GM21381 (cell line): ENCODE data around the gene MAD2L1BP.
A peak's percentile ranks its signal among the peaks of the same experiment; 100 is the strongest.
"Not testable (repeated sequence)": the region's sequence is repeated elsewhere in the genome, so short reads cannot be mapped to it uniquely, and the experiment has no call there.

Experiments used
- ATAC-seq: cut with Tn5 transposase; IDR thresholded peaks from one replicate; pipeline ENCODE4 v1.9.1; 2021; ENCODE audit warnings: mild to moderate bottlenecking, moderate library complexity; ENCODE audit not compliant: unreplicated experiment

The MAD2L1BP gene, protein sequence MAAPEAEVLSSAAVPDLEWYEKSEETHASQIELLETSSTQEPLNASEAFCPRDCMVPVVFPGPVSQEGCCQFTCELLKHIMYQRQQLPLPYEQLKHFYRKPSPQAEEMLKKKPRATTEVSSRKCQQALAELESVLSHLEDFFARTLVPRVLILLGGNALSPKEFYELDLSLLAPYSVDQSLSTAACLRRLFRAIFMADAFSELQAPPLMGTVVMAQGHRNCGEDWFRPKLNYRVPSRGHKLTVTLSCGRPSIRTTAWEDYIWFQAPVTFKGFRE

DNA sequence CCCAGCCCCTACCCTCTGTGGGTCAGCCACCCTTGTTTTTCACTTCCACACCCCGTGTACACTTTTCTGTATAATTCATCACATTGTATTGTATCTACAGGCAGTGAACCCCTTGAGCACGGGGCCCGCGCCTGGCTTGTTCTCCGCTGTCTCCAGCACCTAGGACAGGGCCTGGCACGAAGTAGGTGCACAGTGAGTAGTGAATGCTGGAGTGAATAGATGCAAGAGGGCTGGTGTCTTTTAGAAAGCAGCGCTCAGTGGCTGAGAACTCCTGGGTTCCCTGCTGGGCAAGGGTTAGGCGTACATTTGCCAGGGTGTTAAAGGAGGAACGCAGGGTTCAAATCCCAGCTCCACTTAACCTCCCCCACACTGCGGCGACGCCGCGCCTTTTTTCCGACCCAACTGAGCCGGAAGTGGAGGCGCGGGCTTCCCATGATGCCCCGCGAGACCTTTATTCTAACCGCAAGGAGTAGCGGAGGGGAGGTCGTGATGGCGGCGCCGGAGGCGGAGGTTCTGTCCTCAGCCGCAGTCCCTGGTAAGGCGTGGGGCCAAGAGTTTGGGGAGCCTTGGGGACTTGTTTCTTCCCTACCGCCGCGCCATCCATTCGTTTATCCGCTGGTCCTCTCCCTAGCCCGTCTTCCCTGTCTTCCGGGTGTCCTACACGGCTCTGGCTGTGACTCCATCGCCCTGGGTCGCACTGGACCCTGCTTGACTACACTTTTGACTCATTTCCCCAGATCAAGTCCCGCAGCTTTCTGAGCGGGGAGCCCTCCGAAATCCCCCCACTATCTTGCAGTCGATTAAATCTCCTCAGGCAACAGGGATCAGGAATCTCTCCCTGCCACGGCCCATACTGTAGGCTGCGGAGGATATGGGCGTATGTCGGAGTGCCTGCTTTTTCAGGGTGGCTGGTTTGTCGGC is at the start of gene MAD2L1BP:
Gene MAD2L1BP (plus strand): TSS at position 454 of the 921 bp plus-strand sequence. CDS start 36 bp downstream, at position 490.
- peak; percentile 70 for ATAC-seq

DNA sequence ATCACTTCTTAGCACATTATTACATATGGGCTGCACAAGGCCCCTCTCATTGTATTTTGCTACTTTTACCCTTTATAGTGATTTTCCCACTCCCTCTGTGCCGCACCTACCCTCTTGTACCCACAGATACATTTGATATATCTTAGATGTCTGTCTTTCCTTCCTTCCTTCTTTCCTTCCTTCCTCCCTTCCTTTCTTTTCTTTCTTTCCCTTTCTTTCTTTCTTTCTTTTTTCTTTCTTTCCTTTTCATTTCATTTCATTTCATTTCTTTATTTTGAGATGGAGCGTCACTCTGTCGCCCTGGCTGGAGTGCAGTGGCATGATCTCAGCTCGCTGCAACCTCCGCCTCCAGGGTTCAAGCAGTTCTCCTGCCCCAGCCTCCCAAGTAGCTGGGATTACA is 47.4 kb upstream of the MAD2L1BP start:
- no peak for ATAC-seq

DNA sequence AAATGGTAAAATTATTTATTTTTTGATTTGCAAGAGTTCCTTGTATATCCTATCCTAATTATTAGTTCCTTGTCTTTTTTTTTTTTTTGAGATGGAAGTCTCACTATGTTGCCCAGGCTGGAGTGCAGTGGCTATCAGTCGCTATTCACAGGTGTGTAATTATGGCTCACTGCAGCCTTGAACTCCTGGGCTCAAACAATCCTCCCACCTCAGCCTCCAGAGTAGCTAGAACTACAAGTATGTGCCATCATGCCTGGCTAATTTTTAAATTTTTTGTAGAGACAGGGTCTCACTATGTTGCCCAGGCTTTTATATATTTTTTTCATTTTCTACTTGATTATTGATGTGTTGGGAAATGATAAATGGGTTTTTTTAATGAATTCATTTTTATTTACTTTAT is 46.1 kb upstream of the MAD2L1BP start:
- not testable (repeated sequence) for ATAC-seq

DNA sequence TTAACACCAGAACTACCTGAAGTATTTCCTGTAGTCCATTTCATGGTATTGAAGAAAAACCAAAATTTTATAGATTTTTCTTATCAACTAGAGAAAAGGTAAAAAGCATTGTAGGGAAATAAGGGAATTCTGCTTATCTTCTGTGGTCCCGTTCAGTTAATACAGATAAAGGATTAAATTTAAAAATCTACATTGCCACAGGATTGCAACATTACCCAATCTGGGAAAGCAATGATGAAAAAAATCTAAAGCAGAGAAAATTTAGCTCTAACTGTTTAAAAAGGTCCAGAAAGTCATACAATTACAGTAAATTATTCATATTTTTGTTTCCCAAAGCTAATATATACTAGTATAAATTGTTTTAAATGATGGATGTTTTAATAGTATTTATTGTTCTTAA is 41.7 kb upstream of the MAD2L1BP start:
- no peak for ATAC-seq

DNA sequence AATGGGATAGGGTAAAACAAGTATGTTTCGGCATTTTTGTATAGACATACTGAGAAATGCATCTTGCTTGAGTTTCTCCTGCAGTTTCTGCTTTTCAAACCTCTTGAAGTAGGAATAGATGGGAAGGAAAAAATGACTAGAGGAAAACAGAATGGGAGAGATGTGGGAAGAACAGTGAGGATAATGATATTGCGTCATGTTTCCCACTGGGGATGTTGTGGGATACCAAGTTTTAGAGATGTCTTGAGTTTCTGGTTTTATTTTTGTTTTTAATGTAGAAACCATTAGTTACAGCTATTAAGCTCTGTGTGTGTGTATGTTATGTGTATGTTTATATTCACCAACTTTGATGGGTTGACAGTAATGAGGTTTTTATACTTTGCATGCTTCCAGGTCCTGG is 35.0 kb upstream of the MAD2L1BP start:
- no peak for ATAC-seq

DNA sequence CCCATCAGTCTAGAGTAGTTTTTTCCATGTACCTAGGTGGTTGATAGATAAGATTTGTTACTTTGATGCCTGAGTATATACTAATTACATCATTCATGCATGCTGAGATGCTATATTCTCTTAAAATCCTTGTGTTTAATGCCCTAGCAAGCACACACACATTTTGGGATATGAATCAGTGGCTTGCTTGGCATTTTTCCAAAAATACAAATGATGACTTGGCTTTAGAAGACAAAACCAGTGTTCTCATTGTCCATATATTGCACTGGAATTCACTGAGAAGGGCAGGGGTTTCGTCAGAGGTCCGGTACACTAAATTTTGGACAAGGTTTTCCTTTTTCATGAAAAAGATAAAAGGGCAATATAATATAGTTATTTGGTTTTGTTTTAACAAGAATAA is 31.5 kb upstream of the MAD2L1BP start:
- no peak for ATAC-seq

DNA sequence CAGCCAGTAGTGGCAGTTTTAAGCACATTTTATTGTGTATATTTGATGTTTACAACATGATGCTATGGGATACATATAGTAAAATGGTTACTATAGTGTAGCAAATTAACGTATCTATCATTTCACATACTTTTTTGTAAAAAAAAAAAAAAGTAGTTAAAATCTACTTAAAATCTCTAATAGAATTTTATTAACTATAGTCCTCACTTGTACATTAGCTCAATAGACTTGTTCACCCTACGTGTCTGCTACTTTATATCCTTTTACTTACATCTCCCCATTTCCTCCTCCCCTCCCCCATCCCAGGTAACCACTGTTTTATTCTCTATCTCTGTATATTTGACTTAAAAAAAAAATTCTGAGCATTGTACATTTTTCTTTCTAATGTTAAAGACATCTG is 29.6 kb upstream of the MAD2L1BP start:
- no peak for ATAC-seq

DNA sequence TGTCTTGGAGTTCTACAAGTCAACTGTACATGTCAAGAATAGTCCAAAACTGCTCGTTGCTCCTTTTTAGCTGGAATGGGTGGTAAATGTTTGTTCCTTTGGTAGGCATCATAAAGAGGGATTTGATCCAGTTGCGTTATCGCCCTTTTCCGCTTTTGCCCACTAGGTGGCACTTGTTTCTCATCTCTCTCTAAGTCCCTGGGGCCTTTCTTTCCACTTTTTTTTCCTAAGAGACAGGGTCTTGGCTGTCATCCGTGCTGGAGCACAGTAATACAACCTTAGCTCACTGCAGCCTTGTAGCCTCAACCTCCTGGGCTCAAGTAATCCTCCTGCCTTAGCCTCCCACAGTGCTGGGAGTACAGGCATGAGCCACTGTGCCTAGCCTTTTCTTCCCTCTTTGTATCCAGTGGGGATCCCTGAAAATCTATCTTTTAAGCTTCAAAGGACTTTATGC is 27.3 kb upstream of the MAD2L1BP start:
- no peak for ATAC-seq

DNA sequence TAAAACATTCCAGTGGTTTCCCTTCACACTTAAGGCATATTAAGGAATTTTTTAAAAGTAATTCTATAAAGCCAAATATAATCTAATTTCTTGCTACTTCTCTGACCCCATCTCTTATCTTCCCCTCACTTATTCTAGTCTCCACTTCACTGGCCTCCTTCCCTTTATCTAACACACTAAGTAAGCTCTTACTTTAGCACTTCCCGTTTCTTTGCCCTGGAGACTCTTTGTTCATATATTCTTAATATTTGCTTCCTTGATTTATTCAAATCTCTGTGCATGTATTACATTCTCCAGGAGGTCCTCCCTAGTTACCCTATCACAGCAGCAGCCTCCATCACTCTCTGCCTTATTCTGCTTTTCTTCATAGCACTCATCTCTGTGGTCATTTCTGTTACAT is 26.8 kb upstream of the MAD2L1BP start:
- ATAC-seq: no peak

DNA sequence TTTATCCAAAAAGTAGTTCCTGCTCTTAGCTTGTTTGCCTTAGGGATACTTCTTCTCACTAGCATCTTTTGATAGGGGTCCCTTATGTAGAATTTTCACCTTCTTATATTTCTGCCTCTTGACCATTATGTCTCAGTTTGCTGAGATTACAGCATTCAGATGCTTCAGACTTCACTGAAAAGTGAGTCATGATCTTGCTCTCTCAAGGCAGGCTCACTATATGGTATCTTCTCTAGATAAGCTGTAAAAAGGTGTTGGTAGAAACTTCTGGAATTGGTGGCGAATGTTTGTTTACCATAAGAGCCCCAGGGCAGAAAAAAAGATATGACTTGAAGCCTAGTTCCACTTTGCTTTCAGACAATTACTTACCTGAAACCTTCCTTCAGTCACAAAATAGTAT is 26.2 kb upstream of the MAD2L1BP start:
- no peak for ATAC-seq

DNA sequence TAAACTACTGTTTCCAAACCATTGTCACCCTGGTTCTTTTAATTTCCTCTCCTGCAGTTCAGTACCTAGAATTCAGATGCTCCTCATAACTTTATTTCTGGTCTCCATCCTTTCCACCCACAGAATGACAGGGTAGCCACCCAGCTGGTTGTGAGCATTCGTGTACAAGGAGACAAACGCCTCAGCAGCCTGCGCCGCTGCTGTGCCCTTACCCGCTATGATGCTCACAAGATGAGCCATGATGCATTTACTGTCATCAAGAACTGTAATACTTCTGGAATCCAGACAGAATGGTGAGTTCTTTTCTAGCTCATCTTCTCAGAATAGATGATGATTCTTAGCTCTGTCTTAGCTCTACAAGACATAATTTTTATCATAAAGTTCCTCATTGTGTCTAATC is 25.2 kb upstream of the MAD2L1BP start:
- no peak for ATAC-seq

DNA sequence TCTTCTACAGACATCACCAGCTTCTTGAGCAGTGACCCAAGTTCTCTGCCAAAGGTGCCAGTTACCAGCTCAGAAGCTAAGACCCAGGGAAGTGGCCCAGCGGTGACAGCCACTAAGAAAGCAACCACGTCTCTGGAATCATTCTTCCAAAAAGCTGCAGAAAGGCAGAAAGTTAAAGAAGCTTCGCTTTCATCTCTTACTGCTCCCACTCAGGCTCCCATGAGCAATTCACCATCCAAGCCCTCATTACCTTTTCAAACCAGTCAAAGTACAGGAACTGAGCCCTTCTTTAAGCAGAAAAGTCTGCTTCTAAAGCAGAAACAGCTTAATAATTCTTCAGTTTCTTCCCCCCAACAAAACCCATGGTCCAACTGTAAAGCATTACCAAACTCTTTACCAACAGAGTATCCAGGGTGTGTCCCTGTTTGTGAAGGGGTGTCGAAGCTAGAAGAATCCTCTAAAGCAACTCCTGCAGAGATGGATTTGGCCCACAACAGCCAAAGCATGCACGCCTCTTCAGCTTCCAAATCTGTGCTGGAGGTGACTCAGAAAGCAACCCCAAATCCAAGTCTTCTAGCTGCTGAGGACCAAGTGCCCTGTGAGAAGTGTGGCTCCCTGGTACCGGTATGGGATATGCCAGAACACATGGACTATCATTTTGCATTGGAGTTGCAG is 21.8 kb upstream of the MAD2L1BP start:
- no peak for ATAC-seq

DNA sequence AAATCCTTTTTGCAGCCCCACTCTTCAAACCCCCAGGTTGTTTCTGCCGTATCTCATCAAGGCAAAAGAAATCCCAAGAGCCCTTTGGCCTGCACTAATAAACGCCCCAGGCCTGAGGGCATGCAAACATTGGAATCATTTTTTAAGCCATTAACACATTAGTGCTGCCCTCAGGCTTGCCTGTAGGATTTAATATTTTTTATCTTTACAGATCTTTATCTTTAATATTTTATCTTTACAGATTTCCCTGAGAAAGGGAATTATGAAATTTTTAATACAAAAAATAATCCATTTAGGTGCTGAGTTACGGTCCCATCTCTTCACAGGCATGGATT is 21.3 kb upstream of the MAD2L1BP start:
- no peak for ATAC-seq

DNA sequence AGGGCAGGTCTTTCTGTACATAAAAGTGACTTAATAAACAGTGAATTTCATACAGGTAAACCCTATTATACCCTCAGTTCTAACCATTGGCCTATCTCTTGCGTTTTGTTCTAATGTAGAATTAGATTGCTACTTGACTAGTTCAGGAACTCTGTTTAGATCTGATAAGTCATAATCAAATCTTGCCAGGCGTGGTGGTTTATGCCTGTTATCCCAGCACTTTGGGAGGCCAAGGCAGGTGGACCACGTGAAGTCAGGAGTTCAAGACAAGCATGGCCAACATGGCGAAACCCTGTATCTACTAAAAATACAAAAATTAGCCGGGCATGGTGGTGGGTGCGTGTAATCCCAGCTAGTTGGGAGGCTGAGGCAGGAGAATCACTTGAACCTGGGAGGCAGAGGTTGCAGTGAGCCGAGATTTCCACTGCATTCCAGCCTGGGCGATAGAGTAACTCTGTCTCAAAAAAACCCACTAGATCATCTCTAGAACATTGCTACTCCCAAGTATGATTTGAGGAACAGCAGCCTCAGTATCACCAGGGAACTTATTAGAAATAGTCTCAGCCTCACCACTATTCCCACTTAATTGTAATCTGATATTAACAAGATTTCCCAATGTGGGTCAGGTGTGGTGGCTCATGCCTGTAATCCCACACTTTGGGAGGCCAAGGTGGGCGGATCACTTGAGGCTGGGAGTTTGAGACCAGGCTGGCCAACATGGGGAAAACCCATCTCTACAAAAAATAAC is 18.7 kb upstream of the MAD2L1BP start:
- no peak for ATAC-seq

DNA sequence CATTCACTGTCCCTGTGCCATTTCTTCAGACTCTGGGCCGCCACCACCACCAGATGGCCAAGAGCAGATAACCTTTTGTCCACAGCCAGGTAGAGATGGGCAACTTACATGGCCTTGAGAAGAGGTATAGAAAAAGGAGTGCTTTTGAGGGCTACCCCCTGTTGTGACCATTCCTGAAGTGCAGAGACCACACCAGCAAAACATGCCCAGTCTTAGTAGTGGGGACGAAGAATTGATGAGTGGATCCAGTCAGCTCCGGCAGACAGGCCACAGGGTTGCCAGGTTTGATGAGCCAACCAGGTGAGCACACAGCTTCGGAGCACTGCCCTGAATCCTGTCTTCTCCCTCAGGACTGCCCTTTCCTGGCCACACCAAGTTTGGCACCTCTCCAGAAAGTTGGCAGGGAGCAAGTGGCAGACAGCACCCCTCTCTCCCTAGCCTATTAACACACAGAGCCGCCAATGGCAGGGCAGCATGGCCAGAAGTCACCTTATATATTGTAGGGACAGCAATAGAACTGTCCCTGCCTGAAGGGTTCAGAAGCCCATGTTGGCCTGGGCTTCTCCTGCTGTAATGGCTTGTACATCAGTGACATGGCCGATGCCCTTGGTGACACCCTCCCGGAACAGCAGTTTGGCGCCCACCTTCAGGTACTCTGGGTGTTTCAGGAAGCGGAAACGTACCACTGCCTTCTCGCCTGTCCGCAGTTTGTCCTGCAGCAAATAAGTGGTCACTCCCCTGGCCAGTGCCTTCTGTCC is 14.4 kb upstream of the MAD2L1BP start:
- ATAC-seq: no peak

DNA sequence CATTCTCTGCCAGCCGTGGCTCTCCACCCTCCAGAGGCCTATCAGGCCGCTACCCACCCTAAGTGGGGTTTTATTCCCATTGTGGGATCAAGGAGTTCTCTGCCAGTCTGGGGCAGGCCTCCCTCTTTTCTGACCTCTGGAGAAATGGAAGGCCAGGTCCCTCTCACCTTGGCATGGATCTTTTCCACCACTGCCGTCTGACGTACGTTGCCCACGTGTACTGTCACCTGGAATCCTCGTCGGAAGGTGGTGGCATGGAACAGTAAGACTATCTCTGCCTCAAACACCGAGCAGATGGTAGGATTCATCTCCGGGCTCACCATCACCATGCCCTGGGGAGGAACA is 13.8 kb upstream of the MAD2L1BP start:
- no peak for ATAC-seq

DNA sequence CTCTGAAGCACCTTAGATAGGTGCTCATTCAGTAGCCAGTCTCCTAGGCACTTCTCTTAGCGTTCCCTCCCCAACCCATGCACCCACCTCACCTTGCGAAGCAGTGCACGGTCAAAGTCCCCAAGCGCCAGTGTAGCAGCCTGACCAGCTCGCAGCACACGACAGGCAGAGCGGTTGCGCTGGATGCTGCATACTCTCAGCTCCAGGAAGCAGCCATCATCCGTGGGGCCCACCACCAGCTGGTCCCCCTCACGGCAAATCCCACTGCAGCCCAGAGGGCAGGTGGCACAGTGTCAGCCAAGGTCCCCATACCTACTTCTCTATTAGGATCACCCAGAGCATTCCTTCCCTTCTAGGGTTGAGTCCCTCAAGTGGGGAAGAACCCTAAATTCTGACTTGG is 13.1 kb upstream of the MAD2L1BP start:
- ATAC-seq: no peak

DNA sequence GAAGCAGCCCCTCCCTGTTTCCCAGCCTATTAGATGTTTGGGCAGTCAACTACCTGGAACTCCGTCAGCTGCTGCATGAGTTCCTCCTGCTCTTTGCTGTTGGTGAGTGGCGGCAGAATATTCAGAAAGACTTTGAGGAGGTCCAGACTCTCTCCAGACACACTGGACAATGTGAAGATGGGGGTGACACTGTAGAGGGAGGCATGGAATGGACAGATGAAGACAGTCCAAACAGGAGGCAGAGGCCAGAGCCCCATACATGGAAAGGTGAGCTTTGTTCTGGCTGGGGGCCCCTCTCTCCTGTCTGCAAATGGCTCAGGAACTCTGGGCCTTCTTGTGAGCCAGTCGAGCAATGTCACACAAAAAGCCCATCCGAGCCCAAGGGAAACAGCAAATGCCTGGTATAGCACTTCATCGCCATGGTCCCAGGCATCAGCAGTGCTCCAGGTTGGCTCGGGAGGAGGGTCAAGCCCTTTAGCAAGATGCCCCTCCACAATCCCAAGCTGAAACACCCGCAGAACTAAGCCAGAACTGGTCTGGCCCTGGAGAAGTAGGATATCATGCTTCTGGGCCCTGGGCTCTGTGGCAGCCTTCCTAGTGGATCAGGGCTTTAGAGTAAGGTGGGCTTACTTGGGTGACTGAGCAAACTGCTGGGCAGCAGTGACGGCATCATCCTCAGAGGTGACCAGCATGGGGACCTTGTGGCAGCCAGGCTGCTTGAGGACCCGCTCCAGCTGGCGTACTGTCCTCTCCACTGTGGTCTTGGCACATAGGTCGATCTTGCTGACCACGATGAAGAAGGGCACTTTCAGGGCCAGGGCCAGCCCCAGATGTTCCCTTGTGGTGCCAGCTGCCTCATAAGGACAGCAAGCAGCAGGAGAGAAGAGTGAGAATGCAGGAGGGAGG is 11.5 kb upstream of the MAD2L1BP start:
- no peak for ATAC-seq

DNA sequence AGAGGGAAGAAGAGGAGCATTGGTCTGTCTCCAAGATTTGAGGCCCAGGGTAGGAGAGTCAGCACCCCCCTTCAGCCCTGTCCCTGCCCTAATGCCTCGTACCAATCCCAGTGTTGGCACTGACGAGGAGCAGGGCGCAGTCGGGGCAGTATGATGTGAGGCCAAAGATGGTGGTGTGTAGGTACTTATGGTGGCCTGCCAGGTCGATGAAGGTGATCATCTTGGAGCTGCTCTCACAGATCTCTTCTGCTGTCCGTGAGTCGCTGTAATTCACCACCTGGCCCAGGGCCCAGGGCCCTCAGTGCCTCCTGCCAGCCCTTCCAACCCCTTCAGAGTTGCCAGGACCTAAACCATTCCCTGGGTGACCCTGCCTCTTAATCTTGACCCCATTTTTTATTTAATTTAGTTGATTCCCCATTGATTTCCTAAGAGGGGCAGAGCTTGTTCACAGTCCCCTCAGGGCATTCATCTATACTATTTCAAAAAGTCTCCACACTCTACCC is 10.8 kb upstream of the MAD2L1BP start:
- no peak for ATAC-seq
